OCI-LY3 (cell line): ENCODE data around the gene CATSPERZ.

Experiments used
- CTCF ChIP-seq: fragments of 200-600, 300-600 bp; sonication (generic); IDR thresholded peaks from 2 replicates; pipeline ENCODE4 v1.5.1; 2014; ENCODE audit warnings: antibody characterized with exemption, low read length, low read depth
- EZH2phosphoT487 ChIP-seq: fragments of 200-600 bp; shearing (Covaris generic); IDR thresholded peaks from 2 replicates; pipeline ENCODE4 v1.6.1; 2018; ENCODE audit warnings: antibody characterized with exemption, mixed run types, low read depth

- TF ChIP-seq CTCF (no peak), EZH2phosphoT487 (no peak)
Measured at GRCh38 chr11:64306563-64306875, 6.4 kb downstream of the CATSPERZ start.
